Epidermal melanocyte (primary cell): ENCODE results near the gene NRTN.

Source experiments
- DNase-seq: peaks from one replicate; pipeline ENCODE4 v3.0.0; 2011; ENCODE audit warnings: low spot score; ENCODE audit not compliant: insufficient read length

The NRTN gene

GRCh38 chr19:5789886-5790558, 14.8 kb upstream of the NRTN start:
- no peak for DNase-seq

- peak; percentile 100 for DNase-seq
Measured at GRCh38 chr19:5790559-5791520, 14.0 kb upstream of the NRTN start, which contains the start of gene DUS3L. TSS of gene DUS3L (minus strand) at chr19:5791163. CDS start at chr19:5791141, 22 bp downstream.

- no peak for DNase-seq
Measured at GRCh38 chr19:5792224-5792623, 12.6 kb upstream of the NRTN start.

GRCh38 chr19:5793188-5793587, 11.7 kb upstream of the NRTN start:
- DNase-seq = no peak

GRCh38 chr19:5795382-5795919, 9.4 kb upstream of the NRTN start:
- no peak for DNase-seq

GRCh38 chr19:5798244-5798643, 6.6 kb upstream of the NRTN start:
- DNase-seq = no peak

- no peak for DNase-seq
Measured at GRCh38 chr19:5799247-5800241, 5.3 kb upstream of the NRTN start.

GRCh38 chr19:5800361-5801270, 4.3 kb upstream of the NRTN start:
- no peak for DNase-seq

- no peak for DNase-seq
Measured at GRCh38 chr19:5801796-5802619, 2.9 kb upstream of the NRTN start.

- no peak for DNase-seq
Measured at GRCh38 chr19:5803441-5803751, 1.5 kb upstream of the NRTN start.

GRCh38 chr19:5803752-5804515, 933 bp upstream of the NRTN start:
- DNase-seq = peak; percentile 98

- peak; percentile 89 for DNase-seq
Measured at GRCh38 chr19:5805462-5806132, 730 bp downstream of the NRTN start.

GRCh38 chr19:5806133-5806489, 1.2 kb downstream of the NRTN start:
- DNase-seq = no peak

- no peak for DNase-seq
Measured at GRCh38 chr19:5806905-5807304, 2.0 kb downstream of the NRTN start.

GRCh38 chr19:5808120-5808816, 3.4 kb downstream of the NRTN start:
- DNase-seq = no peak

- DNase-seq = no peak
Measured at GRCh38 chr19:5809053-5809452, 4.2 kb downstream of the NRTN start.

GRCh38 chr19:5809469-5809868, 4.6 kb downstream of the NRTN start:
- DNase-seq = no peak
